Cardiac muscle cell (in vitro differentiated cells and primary cell): ENCODE results near the gene NUP93. TPM values are rescaled to one million over a fixed set of nuclear protein-coding genes. Genes with fewer than 3 reads are reported as not detected.

Experiments
- DNase-seq, 2 donors: peaks; one replicate each; pipeline versions ENCODE4 v3.0.0 to v3.0.0-alpha.2; 2010 to 2017; ENCODE audit warnings: low read depth in 1 of 2, low spot score in 1 of 2
- H3K27ac ChIP-seq: fragments of 200-600 bp; sonication (generic); 2 replicates; pipeline ENCODE4 v1.5.1; 2016
- H3K27me3 ChIP-seq: fragments of 200-600 bp; sonication (generic); 2 replicates; pipeline ENCODE4 v1.6.0; 2016; ENCODE audit warnings: control low read depth
- H3K36me3 ChIP-seq: fragments of 200-600 bp; sonication (generic); 2 replicates; pipeline ENCODE4 v1.5.1; 2016; ENCODE audit warnings: control low read depth
- H3K4me1 ChIP-seq: fragments of 200-600 bp; sonication (generic); 2 replicates; pipeline ENCODE4 v1.8.1; 2017; ENCODE audit warnings: low read depth, mild to moderate bottlenecking, mixed run types
- H3K4me3 ChIP-seq: fragments of 200-600 bp; sonication (generic); 2 replicates; pipeline ENCODE4 v1.5.1; 2016; ENCODE audit warnings: mild to moderate bottlenecking
- H3K9me3 ChIP-seq: fragments of 200-600 bp; sonication (generic); 2 replicates; pipeline ENCODE4 v1.5.1; 2017; ENCODE audit warnings: low read depth, mild to moderate bottlenecking, control low read depth
- CTCF ChIP-seq: IDR thresholded peaks from 2 replicates; pipeline ENCODE4 v1.5.1; 2012; ENCODE audit warnings: low read depth, mild to moderate bottlenecking, low read length
- polyA plus RNA-seq: library from polyadenylated mRNA; unstranded; fragments of >200 nt; fragmentation: Nextera tagmentation; extraction: Ambion mirVana; gene quantifications from 2 replicates; pipeline ENCODE4 v1.2.1, GENCODE V29; 2016
- total RNA-seq: library from RNA; depleted of rRNA; stranded (reverse); fragments of >200 nt; gene quantifications from 2 replicates; pipeline ENCODE4 v1.2.3, GENCODE V29; 2016

The NUP93 gene
- total and polyA plus RNA-seq, 2 experiments from 2014 or later = 110 to 127 TPM

GRCh38 chr16:56764835-56765234 is 34.9 kb downstream of the NUP93 start:
- H3K27me3 ChIP-seq = no peaks in the 10 kb centered on the region

DNA sequence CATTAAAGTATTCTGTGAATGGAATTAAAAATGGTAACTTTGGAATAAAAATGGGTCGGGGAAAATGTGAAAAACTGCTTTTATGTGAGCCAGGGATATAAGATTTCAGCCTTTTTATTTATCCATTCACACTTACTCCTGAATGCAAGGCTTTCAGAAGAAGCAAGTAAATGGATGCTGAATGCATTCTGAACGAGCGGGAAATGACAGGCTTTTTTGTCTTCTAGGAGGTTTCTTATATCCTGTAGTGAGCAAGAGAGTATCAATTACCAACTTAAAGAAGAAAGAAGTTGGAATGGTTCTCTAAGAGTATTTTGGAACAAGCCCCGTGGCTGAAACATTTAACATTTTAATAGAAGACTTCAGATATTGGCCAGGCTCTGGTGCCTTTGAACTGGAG is 36.0 kb downstream of the NUP93 start:
- no peaks in the 10 kb centered on the region for H3K9me3 ChIP-seq
- TF ChIP-seq CTCF = no peak

More at GRCh38 chr16:56764835-56765234, 34.9 kb downstream of the NUP93 start:
- H3K36me3 ChIP-seq = peaks cover 13% of the 10 kb centered on the region
- TF ChIP-seq CTCF = no peak
- H3K4me1 ChIP-seq = peaks cover 25% of the 10 kb centered on the region
- DNase-seq = no peak
- no peak overlapping the region for H3K4me3 ChIP-seq
- H3K27ac ChIP-seq = no peak overlapping the region
- no peaks in the 10 kb centered on the region for H3K9me3 ChIP-seq

GRCh38 chr16:56767024-56767423 is 37.1 kb downstream of the NUP93 start:
- H3K4me1 ChIP-seq = peaks cover 25% of the 10 kb centered on the region
- no peaks in the 10 kb centered on the region for H3K27me3 ChIP-seq
- TF ChIP-seq CTCF = no peak
- no peaks in the 10 kb centered on the region for H3K9me3 ChIP-seq
- peak in 1 of 2 donors; percentile 72 for DNase-seq
- H3K36me3 ChIP-seq = no peaks in the 10 kb centered on the region
- H3K27ac ChIP-seq = peak overlapping the region; percentile 44
- H3K4me3 ChIP-seq = no peak overlapping the region

More for the DNA sequence above, 36.0 kb downstream of the NUP93 start:
- H3K4me1 ChIP-seq = peaks cover 25% of the 10 kb centered on the region
- H3K36me3 ChIP-seq = peaks cover 2% of the 10 kb centered on the region
- no peak for DNase-seq
- no peak overlapping the region for H3K4me3 ChIP-seq
- H3K27me3 ChIP-seq = no peaks in the 10 kb centered on the region
- peak overlapping the region; percentile 44 for H3K27ac ChIP-seq

DNA sequence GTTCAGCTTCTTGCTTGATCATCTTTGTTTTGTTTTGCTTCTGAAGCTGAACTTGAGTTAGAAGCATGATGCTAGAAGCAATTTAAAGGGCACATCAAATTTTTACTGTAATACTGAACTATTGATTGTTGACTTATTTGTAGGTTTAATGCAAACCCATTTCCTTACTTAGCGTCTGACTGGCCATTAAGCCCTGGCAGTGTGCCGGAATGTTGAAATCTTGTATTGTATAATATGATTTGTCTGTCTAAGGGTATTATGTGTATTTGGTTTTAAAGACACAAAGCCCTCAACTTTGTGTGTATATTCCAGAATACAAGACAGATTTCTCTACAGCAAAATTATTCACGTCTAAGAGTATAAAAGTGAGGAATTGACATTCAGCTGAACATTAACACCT is 39.7 kb downstream of the NUP93 start:
- no peaks in the 10 kb centered on the region for H3K27me3 ChIP-seq

DNA sequence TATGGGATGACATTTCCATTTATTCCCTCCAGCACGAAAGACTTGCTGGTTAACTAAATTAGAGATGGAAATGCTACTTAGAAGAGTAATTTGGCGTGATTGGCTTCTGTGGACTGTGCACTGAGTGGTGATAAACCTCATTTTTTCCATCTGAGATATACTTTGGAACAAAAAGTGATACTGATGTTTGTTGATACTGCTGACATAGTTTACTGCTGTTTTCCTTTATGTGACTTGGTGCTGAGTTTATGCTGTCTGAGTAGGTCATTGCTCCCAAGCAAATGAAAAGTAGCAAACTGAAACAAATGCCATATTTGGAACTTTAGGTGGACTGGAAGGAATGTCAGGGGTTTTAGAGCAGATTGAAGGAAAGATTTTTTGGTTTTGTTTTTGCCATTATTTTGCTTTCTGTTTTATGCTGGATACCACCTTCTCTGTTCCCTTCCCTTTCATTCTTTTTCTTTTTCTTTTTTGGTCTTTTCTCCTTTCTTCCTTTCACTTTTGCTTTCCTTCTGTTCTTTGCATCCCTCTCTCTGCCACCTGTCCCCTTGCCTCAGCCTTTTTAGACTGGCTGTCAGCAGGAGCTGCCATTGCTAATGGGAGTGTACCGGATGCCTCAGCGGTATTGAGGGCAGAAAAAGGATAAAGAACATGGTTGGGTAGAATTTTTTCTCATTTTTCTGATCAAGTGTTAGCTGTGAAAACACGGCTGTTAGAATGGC is 41.8 kb downstream of the NUP93 start:
- H3K4me3 ChIP-seq = no peak overlapping the region
- peaks cover 19% of the 10 kb centered on the region for H3K4me1 ChIP-seq
- DNase-seq = no peak
- no peak for TF ChIP-seq CTCF
- no peaks in the 10 kb centered on the region for H3K27me3 ChIP-seq
- no peaks in the 10 kb centered on the region for H3K9me3 ChIP-seq
- no peak overlapping the region for H3K27ac ChIP-seq
- no peaks in the 10 kb centered on the region for H3K36me3 ChIP-seq

More for the DNA sequence above, 39.7 kb downstream of the NUP93 start:
- H3K4me1 ChIP-seq = peaks cover 25% of the 10 kb centered on the region
- no peak overlapping the region for H3K27ac ChIP-seq
- H3K9me3 ChIP-seq = no peaks in the 10 kb centered on the region
- TF ChIP-seq CTCF = no peak
- no peak overlapping the region for H3K4me3 ChIP-seq
- no peaks in the 10 kb centered on the region for H3K36me3 ChIP-seq
- DNase-seq = no peak
